GM23248 (cell line): Measurements from ENCODE around the gene STARD13. TPM values are rescaled to one million over a fixed set of nuclear protein-coding genes. Genes with fewer than 3 reads are reported as not detected.

ENCODE experiments used
- DNase-seq: peaks from one replicate; pipeline ENCODE4 v3.0.0-alpha.2; 2015
- H2AFZ ChIP-seq: fragments of 200-600 bp; sonication (generic); 2 replicates; pipeline ENCODE4 v1.6.1; 2016; ENCODE audit warnings: antibody characterized with exemption
- H3F3A ChIP-seq: fragments of 200-600 bp; sonication (generic); 2 replicates; pipeline ENCODE4 v1.6.1; 2016; ENCODE audit warnings: mild to moderate bottlenecking, antibody characterized with exemption, mixed run types; ENCODE audit not compliant: insufficient read depth
- H3K27ac ChIP-seq: fragments of 200-600 bp; sonication (generic); 2 replicates; pipeline ENCODE4 v1.5.1; 2016; ENCODE audit warnings: mild to moderate bottlenecking
- H3K27me3 ChIP-seq: fragments of 200-600 bp; sonication (generic); replicated peaks from 2 replicates; pipeline ENCODE4 v1.6.1; 2016; ENCODE audit warnings: mild to moderate bottlenecking; ENCODE audit not compliant: insufficient read depth
- H3K36me3 ChIP-seq: fragments of 200-600 bp; sonication (generic); 2 replicates; pipeline ENCODE4 v1.6.1; 2016; ENCODE audit warnings: low read depth, mild to moderate bottlenecking
- H3K4me1 ChIP-seq: fragments of 200-600 bp; sonication (generic); 2 replicates; pipeline ENCODE4 v1.6.1; 2016; ENCODE audit warnings: mild to moderate bottlenecking; ENCODE audit not compliant: insufficient read depth
- H3K4me2 ChIP-seq: fragments of 200-600 bp; sonication (generic); one replicate; pipeline ENCODE4 v1.6.1; 2016; ENCODE audit warnings: mild to moderate bottlenecking; ENCODE audit not compliant: unreplicated experiment
- H3K4me3 ChIP-seq: fragments of 200-600 bp; sonication (generic); 2 replicates; pipeline ENCODE4 v1.5.1; 2016; ENCODE audit warnings: mild to moderate bottlenecking
- H3K79me2 ChIP-seq: fragments of 200-600 bp; sonication (generic); 2 replicates; pipeline ENCODE4 v1.6.1; 2016; ENCODE audit warnings: mild to moderate bottlenecking; ENCODE audit not compliant: insufficient read depth
- H3K9ac ChIP-seq: fragments of 200-600 bp; sonication (generic); 2 replicates; pipeline ENCODE4 v1.6.1; 2016; ENCODE audit warnings: mild to moderate bottlenecking
- H3K9me2 ChIP-seq: fragments of 200-600 bp; sonication (generic); 2 replicates; pipeline ENCODE4 v1.6.1; 2016; ENCODE audit warnings: mixed run types, mild to moderate bottlenecking, moderate library complexity; ENCODE audit not compliant: insufficient read depth
- H3K9me3 ChIP-seq: fragments of 200-600 bp; sonication (generic); one replicate; pipeline ENCODE4 v1.6.1; 2017; ENCODE audit warnings: low read depth
- H4K20me1 ChIP-seq: fragments of 200-600 bp; sonication (generic); 2 replicates; pipeline ENCODE4 v1.6.0; 2016; ENCODE audit not compliant: insufficient read depth
- EZH2 ChIP-seq: fragments of 200-600 bp; sonication (generic); IDR thresholded peaks from 2 replicates; pipeline ENCODE4 v1.6.1; 2018; ENCODE audit warnings: antibody characterized with exemption, mild to moderate bottlenecking; ENCODE audit not compliant: insufficient read depth, poor library complexity, severe bottlenecking
- EZH2phosphoT487 ChIP-seq: fragments of 200-600 bp; sonication (generic); IDR thresholded peaks from 2 replicates; pipeline ENCODE4 v1.6.1; 2018; ENCODE audit warnings: antibody characterized with exemption, moderate library complexity, mild to moderate bottlenecking, low read depth; ENCODE audit not compliant: insufficient read depth
- WGBS, 2 experiments: methylation state at CpG; one replicate each; pipeline ENCODE4 v1.1.6; 2015 to 2017; ENCODE audit warnings: low lambda C conversion rate in 2 of 2, low coverage in 1 of 2; ENCODE audit errors: missing lambda C conversion rate in 2 of 2; 5-methylcytosine and 5-hydroxymethylcytosine counted together
- in situ Hi-C: fragments of 300-500 bp; cut with MboI; formaldehyde crosslinking; loops from 2 replicates; pipeline ENCODE4 v1.15.0; 2020
- polyA plus RNA-seq: library from polyadenylated mRNA; unstranded; fragments of >200 nt; fragmentation: Nextera tagmentation; extraction: Ambion mirVana; gene quantifications from 2 replicates; pipeline ENCODE4 v1.2.1, GENCODE V29; 2016
- total RNA-seq: library from RNA; depleted of rRNA; stranded (reverse); fragments of >200 nt; shearing (Covaris generic); gene quantifications from 2 replicates; pipeline ENCODE4 v1.2.3, GENCODE V29; 2014

Gene STARD13
- total and polyA plus RNA-seq, 2 experiments from 2014 or later = 13.8 to 16.6 TPM

DNA sequence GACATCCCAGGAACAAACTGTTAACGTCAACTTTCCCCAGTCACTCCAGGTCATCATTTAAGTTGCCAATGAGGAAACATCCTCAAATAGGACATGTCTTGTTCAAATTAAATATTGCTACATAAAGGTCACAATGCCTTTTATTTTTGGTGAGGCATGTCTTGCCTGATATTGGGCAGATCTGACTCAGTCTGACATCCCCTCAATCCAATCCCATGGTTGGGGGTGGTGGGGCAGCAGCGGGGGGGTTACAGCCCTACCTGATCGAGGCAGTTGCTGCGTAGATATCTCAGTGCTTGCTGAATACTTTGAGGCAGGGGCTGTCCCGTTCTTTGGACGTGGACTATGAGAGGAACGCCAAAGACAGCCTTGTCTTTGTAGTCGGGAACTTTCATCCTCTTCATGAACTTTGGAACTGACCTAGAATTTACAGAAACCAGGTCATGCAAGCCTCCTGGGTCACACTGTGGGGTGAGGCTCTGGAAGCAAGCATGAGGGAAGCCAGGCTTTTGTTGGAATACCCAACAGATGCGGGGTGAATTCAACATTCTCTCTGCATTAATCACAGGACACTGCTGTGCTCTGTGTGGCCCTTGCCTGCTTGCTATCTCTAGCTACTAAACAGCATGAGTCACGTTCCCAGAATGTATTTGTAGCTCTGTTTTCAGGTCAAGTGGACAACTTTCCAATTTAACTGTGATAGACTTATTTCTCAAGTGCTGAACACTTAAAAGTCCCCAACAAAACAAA lies 159.6 kb downstream of the STARD13 start:
- Histone ChIP-seq H3K4me3 (peak overlapping the region; percentile 24), H3K27ac (peak overlapping the region; percentile 79), H3F3A (peaks cover 51% of the 10 kb centered on the region), H3K27me3 (no peaks in the 10 kb centered on the region), H4K20me1 (no peaks in the 10 kb centered on the region), H2AFZ (no peak overlapping the region), H3K9ac (peak overlapping the region; percentile 44), H3K79me2 (peaks cover 17% of the 10 kb centered on the region; the same call in 1 of the 2 replicates), H3K4me1 (peaks cover 38% of the 10 kb centered on the region), H3K9me2 (no peaks in the 10 kb centered on the region), H3K9me3 (no peaks in the 10 kb centered on the region), H3K36me3 (peaks cover 29% of the 10 kb centered on the region), H3K4me2 (peak overlapping the region; percentile 66)
- WGBS, 2 experiments = 3 to 4% methylated on average over 10 of the region's 10 CpGs
- peak; percentile 96 for DNase-seq
- TF ChIP-seq EZH2 (no peak), EZH2phosphoT487 (no peak)
- in situ Hi-C loops = no loop called here

DNA sequence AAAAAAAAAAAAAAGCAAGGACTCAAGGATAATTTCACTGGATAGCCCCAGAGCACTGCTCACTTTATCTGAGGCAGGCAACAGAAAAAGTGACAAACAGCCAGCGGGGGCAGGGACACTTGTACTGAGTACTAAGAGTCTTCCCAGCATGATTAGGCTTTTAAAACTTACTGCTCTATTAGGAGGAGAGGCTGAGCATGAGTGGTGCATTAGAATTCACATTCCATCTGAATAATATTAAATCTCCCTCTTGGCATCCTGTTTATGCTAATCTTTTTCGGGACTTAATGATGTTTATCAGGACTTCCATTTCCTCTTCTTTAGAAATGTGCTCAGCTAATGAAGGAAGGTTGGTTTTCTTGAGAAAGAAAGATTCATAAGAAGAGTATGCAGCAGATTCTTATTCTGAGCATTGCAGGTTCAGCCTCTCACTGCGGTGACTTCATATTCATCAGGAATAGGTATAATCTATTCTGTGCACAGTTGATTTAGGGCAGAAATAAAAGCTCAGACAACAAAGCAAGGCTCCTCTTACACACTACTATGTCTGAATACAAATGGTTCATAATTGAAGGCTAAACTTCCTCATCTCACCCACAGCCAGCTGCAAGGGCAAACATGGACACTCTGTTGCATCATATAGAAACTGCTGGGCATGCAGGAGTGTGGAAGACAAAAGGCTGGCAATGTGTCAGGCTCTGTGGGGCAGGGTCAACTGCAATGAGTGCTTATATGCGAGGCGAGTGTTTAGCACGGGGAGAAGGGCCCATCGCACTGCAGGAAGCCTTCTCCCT lies 162.3 kb downstream of the STARD13 start:
- Histone ChIP-seq H3F3A (peaks cover 65% of the 10 kb centered on the region), H4K20me1 (no peaks in the 10 kb centered on the region), H3K27ac (peak overlapping the region; percentile 29), H2AFZ (no peak overlapping the region), H3K4me1 (peaks cover 46% of the 10 kb centered on the region), H3K4me3 (no peak overlapping the region), H3K4me2 (no peak overlapping the region), H3K9ac (no peak overlapping the region), H3K36me3 (peaks cover 47% of the 10 kb centered on the region), H3K9me3 (no peaks in the 10 kb centered on the region), H3K79me2 (peaks cover 7% of the 10 kb centered on the region; the same call in 1 of the 2 replicates), H3K27me3 (no peaks in the 10 kb centered on the region), H3K9me2 (no peaks in the 10 kb centered on the region)
- WGBS, 2 experiments = 82 to 89% methylated on average over 7 of the region's 7 CpGs
- in situ Hi-C loops = no loop called here
- TF ChIP-seq EZH2 = no peak
- no peak for TF ChIP-seq EZH2phosphoT487
- DNase-seq = peak; percentile 44

DNA sequence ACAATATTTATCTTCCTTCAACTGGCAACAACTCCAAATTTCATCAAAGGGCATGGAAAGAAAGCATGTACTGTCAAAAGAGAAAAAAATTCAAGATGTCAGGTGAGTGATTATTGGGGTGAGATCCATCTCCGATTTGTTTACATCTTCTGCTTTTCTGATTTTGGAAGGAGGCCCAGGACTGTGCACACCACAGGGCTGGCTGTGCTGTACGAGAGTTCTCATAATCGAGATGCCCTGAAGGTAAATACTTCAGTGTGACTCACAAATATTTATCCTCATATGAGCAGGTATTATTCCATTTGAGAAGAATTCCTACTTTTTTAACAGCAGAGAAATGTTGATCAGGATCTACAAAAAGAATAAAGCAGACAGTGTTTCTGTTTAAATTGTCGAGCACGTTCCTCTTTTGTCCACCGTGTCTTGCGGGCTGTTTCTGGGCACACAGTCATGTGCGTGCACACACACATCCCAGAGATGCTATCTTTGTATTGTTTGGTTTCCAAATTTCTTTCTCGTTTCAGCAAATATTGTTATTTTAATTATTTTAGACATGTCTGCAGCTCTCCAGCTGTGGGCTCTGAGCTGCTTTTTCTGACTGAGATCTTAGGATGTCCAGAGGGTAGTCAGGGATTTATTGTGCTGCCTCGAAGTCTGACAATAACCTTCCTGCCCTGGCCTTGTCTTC lies 165.6 kb downstream of the STARD13 start:
- no peak overlapping the region for H3K9ac ChIP-seq

More for the DNA sequence above, 165.6 kb downstream of the STARD13 start:
- Histone ChIP-seq H3K79me2 (peaks cover 7% of the 10 kb centered on the region; the same call in 1 of the 2 replicates), H3K9me3 (no peaks in the 10 kb centered on the region), H3K27me3 (no peaks in the 10 kb centered on the region), H3K36me3 (peaks cover 67% of the 10 kb centered on the region), H4K20me1 (no peaks in the 10 kb centered on the region), H3K27ac (0 out of 2 replicates have a peak overlapping the region, but pooled peaks have one; percentile 9), H2AFZ (no peak overlapping the region), H3K4me3 (no peak overlapping the region), H3F3A (peaks cover 39% of the 10 kb centered on the region), H3K4me1 (peaks cover 20% of the 10 kb centered on the region), H3K4me2 (no peak overlapping the region), H3K9me2 (no peaks in the 10 kb centered on the region)
- peak; percentile 22 for DNase-seq
- no peak for TF ChIP-seq EZH2phosphoT487
- TF ChIP-seq EZH2 = no peak
- WGBS, 2 experiments = 94 to 98% methylated on average over 10 of the region's 10 CpGs
- in situ Hi-C loops = no loop called here
